NT2/D1 (cell line): ENCODE data around the gene CNN1.

Source experiments
- SUZ12 ChIP-seq: IDR thresholded peaks from 2 replicates; pipeline ENCODE4 v1.6.1; 2011; ENCODE audit not compliant: insufficient read length, insufficient read depth; ENCODE audit errors: extremely low read depth
- YY1 ChIP-seq: IDR thresholded peaks from 2 replicates; pipeline ENCODE4 v1.6.1; 2011; ENCODE audit not compliant: insufficient read length, insufficient read depth
- ZNF274 ChIP-seq: IDR thresholded peaks from 2 replicates; pipeline ENCODE4 v1.6.1; 2011; ENCODE audit warnings: mild to moderate bottlenecking, low read depth, low read length

DNA sequence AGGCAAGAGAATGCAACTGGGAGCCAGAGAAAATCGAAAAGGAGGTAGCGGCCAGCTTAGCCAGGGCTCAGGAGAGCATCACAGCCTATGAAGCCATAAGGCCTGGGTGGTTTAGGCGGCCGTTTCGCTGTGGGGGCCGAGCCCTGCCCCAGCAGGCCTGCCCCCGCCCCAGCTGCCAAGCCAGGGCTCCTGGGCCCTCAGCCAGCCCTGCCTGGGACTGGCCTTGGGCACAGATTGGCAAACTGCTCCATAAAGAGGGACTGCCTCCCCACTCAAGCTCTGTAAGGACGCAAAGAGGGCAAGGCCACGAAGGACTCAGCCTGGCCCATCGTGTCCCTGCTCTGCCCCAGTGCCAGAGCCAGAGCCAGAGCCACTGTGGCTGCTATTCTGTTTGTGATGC is 43.2 kb upstream of the CNN1 start:
- TF ChIP-seq YY1 (no peak), ZNF274 (no peak), SUZ12 (no peak)
